GM21825 (cell line): ENCODE measurements around the gene DEF6.

ENCODE experiments used
- ATAC-seq: cut with Tn5 transposase; IDR thresholded peaks from one replicate; pipeline ENCODE4 v1.9.1; 2021; ENCODE audit warnings: mild to moderate bottlenecking, moderate library complexity; ENCODE audit not compliant: unreplicated experiment

Gene DEF6

GRCh38 chr6:35297601-35298481 is at the start of gene DEF6:
TSS of gene DEF6 (plus strand) at chr6:35297818. CDS start at chr6:35297857, 39 bp downstream.
- ATAC-seq: peak; percentile 66

GRCh38 chr6:35248300-35248699 is 49.3 kb upstream of the DEF6 start:
- no peak for ATAC-seq

GRCh38 chr6:35248965-35249364 is 48.7 kb upstream of the DEF6 start:
- ATAC-seq: no peak

- no peak for ATAC-seq
Observed at GRCh38 chr6:35251949-35252348, 45.7 kb upstream of the DEF6 start.

- ATAC-seq: no peak
Observed at GRCh38 chr6:35253249-35253648, 44.4 kb upstream of the DEF6 start.

- no peak for ATAC-seq
Observed at GRCh38 chr6:35258336-35258735, 39.3 kb upstream of the DEF6 start.

GRCh38 chr6:35258858-35259193 is 38.8 kb upstream of the DEF6 start:
- peak; percentile 17 for ATAC-seq

GRCh38 chr6:35259194-35259947 is 38.2 kb upstream of the DEF6 start, which contains the start of gene ZNF76:
TSS of gene ZNF76 (plus strand) at chr6:35259735. CDS start at chr6:35281152, 21,417 bp downstream.
- ATAC-seq: peak; percentile 75

- ATAC-seq: peak; percentile 31
Observed at GRCh38 chr6:35259948-35260590, 37.5 kb upstream of the DEF6 start.

GRCh38 chr6:35260591-35261570 is 36.7 kb upstream of the DEF6 start:
- no peak for ATAC-seq

- ATAC-seq: no peak
Observed at GRCh38 chr6:35262596-35262995, 35.0 kb upstream of the DEF6 start.

GRCh38 chr6:35264550-35265274 is 32.9 kb upstream of the DEF6 start:
- ATAC-seq: no peak

- no peak for ATAC-seq
Observed at GRCh38 chr6:35265523-35265922, 32.1 kb upstream of the DEF6 start.

GRCh38 chr6:35267446-35267845 is 30.2 kb upstream of the DEF6 start:
- no peak for ATAC-seq

GRCh38 chr6:35267897-35268296 is 29.7 kb upstream of the DEF6 start:
- ATAC-seq: no peak

GRCh38 chr6:35272005-35272404 is 25.6 kb upstream of the DEF6 start:
- ATAC-seq: no peak

- ATAC-seq: no peak
Observed at GRCh38 chr6:35273822-35274559, 23.6 kb upstream of the DEF6 start.

- no peak for ATAC-seq
Observed at GRCh38 chr6:35275744-35276260, 21.8 kb upstream of the DEF6 start.

GRCh38 chr6:35278708-35279107 is 18.9 kb upstream of the DEF6 start:
- ATAC-seq: no peak
